GM19463 (cell line): ENCODE measurements around the gene ADAMTS16.

ENCODE experiments used
- ATAC-seq: cut with Tn5 transposase; IDR thresholded peaks from one replicate; pipeline ENCODE4 v1.9.1; 2021; ENCODE audit warnings: mild to moderate bottlenecking, moderate library complexity; ENCODE audit not compliant: unreplicated experiment

Gene ADAMTS16

GRCh38 chr5:5182508-5183188 is 42.5 kb downstream of the ADAMTS16 start:
- no peak for ATAC-seq

DNA sequence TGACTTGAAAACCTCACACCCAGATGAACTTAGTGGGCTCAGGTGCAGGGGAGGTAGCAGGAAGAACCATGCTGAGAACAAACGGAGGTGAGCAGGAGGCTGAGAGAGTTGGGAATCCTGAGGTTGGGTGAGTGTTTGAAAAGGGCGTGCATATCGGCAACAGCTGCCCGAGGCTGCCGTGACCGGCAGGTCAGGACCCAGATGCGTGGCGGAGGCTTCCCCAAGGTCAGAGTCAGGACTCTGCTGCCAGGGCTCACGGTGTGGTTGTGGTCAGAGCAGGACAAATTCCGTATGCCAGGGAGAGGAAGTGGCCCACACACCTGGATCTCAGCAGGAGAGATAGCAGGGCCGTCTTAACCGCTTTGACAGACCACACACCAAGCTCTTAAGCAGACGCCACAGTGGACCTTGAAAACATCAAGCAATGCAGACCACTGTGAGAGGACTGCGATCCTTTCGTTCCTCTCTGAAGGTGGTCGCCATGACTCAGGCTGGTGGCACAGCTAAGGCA is 43.1 kb downstream of the ADAMTS16 start:
- ATAC-seq = no peak

GRCh38 chr5:5183933-5184332 is 43.8 kb downstream of the ADAMTS16 start:
- ATAC-seq = no peak

- ATAC-seq = no peak
These were observed 48.4 kb downstream of the ADAMTS16 start for GRCh38 chr5:5188376-5189050.

DNA sequence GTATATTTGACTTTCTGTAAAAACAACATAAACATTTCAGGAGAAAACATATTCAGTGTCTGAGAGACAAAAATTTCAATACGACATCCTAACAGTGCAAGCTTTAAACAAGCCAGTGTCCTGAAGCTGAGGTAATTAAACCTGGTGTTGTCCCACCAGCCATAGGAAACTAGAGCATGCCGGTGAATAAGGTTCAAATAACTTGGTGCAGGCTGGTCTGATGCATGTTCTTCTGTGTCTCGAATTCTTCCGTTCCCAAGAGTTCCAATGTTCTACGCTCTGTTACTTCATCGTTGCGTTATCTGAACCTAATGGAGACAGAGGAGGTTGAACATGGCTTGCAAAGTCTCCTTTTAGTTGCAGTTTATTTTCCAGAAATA is 48.9 kb downstream of the ADAMTS16 start:
- ATAC-seq = no peak

DNA sequence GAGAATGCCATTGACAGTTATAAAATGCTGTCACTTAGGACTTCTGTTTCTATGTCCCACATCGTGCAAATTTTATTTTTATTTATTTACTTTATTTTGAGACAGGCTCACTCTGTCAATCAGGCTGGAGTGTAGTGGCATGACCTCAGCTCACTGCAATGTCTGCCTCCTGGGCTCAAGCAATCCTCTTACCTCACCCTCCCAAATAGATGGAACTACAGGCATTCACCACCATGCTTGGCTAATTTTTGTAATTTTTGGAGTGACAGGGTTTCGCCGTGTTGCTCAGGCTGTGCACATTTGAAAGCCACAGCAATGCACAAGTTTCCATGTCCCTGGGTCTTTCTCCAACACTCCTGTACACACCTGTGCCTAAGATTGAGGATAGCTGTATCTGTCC is 51.8 kb downstream of the ADAMTS16 start:
- no peak for ATAC-seq

- ATAC-seq = no peak
These were observed 52.6 kb downstream of the ADAMTS16 start for GRCh38 chr5:5192681-5193080.

DNA sequence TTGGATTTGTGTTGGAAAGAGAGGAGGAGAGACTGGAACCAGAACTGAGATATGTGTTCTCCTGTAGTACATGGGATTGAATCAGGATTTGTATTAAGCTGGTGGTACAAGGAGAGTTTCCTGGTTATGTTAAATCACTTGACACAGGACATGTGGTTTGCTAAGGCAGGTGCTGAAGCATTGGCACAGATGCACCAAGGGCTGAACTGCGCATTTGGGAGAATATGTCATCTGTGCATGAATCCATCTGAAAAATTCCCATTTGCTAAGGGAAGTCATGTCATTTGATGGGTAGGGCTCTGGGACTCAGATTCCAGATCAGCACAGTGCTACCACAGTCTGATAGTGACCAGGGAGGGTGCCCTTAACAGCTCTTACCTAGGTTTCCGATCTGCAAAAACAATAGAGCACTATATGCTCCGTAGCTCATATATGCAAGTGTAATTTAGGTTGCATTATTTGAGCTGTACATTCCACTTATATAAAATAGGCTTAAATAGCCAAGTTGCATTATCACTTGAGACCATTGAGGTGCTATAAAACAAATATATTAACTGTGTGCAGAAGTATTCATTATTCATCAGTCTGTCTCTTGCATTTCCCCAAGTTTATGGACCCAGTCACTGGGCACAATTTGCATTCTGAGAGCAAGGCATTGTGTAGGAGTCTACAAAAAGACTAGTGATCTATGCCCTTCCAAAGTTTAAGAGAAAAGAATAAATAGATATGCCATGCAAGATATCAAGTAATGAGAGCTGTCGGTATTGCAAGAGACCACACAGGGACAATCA is 55.2 kb downstream of the ADAMTS16 start:
- ATAC-seq = no peak

GRCh38 chr5:5198135-5198534 is 58.0 kb downstream of the ADAMTS16 start:
- no peak for ATAC-seq

GRCh38 chr5:5198815-5199214 is 58.7 kb downstream of the ADAMTS16 start:
- no peak for ATAC-seq

DNA sequence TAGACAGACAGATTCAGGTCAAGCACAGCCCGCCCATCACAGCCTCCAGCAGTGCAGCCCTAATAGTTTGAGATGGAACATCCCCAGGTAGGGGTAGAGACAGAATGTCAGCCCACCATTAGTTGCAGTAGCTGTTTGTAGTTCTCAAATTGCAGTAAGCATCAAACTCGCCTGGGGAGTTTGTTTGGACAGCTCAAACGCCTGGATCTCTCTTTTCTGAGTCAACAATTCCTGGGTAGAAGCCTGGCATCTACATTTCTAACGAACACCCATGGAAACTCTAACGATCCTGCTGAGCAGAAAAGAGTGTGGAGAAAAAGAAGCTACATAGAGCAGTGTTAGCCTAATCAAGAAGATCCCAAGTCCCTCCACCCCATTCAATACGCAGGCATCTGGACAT is 59.4 kb downstream of the ADAMTS16 start:
- no peak for ATAC-seq

DNA sequence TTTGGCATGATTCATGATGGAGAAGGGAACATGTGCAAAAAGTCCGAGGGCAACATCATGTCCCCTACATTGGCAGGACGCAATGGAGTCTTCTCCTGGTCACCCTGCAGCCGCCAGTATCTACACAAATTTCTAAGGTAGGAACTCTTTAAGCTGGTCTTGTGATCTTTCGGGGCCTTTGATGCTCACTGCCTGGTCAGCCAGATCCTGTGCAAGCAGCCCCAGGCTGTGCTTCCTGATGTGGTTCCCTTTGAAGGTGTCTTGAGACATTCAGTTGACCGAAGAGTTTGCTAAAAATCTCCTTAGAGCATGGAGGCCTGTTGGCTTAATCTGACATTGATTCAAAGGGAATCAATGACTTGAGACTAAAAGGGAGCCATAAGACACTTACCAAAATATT is 60.0 kb downstream of the ADAMTS16 start:
- ATAC-seq = no peak

GRCh38 chr5:5202321-5202720 is 62.2 kb downstream of the ADAMTS16 start:
- no peak for ATAC-seq

GRCh38 chr5:5203451-5203850 is 63.3 kb downstream of the ADAMTS16 start:
- no peak for ATAC-seq

DNA sequence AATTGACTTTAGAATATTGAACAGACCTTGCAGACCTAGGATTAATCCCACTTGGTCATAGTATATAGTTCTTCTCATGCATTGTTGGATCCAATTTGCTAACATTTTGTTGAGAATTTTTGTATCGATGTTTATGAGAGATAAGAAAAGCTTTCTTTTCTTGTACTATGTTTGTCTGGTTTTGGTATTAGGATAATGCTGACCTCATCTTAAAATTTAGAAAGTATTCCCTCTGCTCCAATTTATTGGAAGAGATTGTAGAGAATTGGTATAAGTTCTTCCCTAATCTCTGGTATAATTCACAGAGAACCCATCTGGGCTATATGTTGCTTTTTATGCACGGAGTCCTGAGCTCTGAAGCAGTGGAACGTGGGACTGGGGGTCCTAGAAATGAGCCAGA is 67.7 kb downstream of the ADAMTS16 start:
- no peak for ATAC-seq

GRCh38 chr5:5209089-5209488 is 69.0 kb downstream of the ADAMTS16 start:
- ATAC-seq = no peak

GRCh38 chr5:5209510-5210286 is 69.6 kb downstream of the ADAMTS16 start:
- ATAC-seq = no peak

DNA sequence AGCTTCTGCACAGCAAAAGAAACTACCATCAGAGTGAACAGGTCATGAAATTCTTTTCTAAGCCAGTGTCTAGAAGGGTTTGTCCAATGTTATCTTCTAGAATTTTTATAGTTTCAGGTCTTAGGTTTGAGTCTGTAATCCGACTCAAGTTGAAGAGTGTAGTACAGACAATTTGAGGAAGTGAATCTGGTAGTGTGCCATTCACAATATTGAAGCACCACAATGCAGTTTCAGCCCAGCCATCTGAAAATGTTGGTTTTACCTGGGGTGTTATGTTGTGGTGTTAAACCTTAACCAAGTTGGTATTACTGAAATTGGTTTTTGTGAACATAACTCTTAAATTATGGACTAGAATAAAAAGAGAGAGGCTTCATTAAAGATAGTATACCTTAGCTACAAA is 77.2 kb downstream of the ADAMTS16 start:
- peak; percentile 93 for ATAC-seq

DNA sequence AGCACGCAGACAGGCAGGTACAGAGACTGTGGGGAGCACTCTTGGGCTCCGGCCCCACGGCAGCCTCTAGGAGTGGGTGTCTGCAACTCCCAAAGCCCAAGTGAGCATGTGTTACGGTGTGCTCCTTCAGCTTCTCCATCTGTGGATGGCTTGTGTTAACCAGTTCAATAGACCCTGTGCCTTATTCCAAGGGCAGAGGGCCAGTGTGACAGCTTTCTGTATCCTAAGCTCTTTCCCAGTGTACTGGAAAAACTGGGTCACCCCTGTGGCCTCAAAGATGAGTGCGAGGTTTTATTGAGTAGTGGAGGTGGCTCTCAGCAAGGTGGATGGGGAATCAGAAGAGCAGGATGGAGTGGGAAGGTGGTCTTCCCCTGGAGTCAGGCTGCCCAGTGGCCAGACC is 78.3 kb downstream of the ADAMTS16 start:
- no peak for ATAC-seq

DNA sequence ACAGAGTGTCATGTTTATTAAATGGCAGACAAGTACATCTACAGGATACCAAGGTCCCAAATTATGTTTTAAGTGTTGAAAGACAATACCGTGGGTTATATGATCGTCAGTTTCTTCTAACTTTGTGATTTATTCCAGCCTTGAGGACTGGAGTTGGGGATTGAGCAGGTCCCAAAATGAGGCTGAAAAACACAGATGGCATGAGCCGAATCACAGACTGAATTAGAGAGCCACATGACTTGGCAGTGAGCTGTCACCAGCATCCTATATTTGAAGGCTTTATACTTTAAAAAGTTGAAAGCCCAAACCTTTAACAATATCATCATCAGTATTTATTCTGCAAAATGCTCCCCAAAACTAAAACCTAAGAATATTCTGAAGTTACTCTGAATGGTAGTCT is 79.4 kb downstream of the ADAMTS16 start:
- ATAC-seq = no peak
